ENCODE measurements around the gene HSD17B3.

DNA sequence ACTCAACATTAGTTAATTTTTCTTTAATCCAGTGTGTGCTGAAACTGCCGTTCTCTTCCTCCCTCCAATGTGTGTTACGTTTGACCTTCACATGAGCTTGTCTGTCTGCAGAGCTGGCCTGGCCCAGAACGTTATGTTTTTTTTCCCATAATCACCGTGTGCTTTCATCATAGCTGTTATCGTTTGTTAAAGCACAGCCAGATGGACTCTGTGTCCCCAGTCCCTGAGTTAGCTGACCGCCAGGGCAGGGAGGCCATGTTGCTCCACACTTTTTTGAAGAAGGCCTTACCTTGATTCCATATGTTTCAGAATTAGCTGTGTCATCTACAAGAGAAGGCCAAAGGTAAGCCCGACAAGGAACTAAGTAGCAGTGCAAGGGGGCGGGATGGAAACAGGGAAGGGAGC is 55.7 kb downstream of the HSD17B3 start:
- TF ChIP-seq, protein P1, sequence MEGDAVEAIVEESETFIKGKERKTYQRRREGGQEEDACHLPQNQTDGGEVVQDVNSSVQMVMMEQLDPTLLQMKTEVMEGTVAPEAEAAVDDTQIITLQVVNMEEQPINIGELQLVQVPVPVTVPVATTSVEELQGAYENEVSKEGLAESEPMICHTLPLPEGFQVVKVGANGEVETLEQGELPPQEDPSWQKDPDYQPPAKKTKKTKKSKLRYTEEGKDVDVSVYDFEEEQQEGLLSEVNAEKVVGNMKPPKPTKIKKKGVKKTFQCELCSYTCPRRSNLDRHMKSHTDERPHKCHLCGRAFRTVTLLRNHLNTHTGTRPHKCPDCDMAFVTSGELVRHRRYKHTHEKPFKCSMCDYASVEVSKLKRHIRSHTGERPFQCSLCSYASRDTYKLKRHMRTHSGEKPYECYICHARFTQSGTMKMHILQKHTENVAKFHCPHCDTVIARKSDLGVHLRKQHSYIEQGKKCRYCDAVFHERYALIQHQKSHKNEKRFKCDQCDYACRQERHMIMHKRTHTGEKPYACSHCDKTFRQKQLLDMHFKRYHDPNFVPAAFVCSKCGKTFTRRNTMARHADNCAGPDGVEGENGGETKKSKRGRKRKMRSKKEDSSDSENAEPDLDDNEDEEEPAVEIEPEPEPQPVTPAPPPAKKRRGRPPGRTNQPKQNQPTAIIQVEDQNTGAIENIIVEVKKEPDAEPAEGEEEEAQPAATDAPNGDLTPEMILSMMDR (conservative IDR thresholded peaks at IDR 0.05) = no peak
- TF ChIP-seq ZFX (IDR thresholded peaks at IDR 0.05) = no peak
